HG03280 (cell line): ENCODE measurements around the gene WSB1.
"Not testable (repeated sequence)": the region's sequence is repeated elsewhere in the genome, so short reads cannot be mapped to it uniquely, and the experiment has no call there.

Experiments used
- ATAC-seq: cut with Tn5 transposase; IDR thresholded peaks from one replicate; pipeline ENCODE4 v1.9.1; 2021; ENCODE audit warnings: mild to moderate bottlenecking, moderate library complexity; ENCODE audit not compliant: unreplicated experiment

The WSB1 gene

DNA sequence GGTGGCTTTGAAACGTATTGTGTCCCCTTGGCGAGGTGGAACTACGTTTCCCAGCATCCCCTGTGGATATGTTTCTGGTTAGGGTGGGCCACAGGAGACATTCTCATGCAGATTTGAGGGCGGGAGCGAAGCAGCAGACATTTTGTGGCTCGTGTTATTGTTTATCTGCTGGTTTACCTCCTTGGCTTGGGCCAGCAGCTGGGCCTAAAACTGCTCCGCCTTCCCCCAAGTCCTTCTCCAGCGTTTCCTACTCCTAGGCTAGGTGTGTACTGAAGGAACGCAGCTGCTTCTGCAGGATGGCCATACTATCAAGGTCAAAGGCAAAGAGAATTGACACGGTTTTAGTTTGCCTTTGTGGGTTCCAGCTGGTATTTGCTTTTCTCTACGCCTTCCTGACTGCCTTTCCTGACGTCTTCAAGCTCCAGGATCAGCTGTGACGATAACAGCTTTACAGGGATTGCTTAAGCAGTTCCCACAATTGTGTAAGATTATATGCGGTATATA, 17.2 kb upstream of the WSB1 start:
- no peak for ATAC-seq

DNA sequence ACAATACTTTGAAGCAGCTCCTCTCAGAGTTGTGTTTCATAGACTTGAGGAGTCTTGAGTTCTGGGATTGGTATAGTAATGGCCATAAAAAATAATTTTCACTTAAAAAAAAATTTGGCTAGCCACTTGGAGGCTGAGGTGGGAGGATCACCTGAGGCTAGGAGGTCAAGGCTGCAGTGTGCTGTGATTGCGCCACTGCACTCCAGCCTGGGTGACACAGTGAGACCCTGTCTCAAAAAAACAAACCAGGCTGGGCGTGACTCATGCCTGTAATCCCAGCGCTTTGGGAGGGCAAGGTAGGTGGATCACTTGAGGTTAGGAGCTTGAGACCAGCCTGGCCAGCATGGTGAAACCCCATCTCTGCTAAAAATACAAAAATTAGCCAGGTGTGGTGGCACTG, 14.8 kb upstream of the WSB1 start:
- not testable (repeated sequence) for ATAC-seq

DNA sequence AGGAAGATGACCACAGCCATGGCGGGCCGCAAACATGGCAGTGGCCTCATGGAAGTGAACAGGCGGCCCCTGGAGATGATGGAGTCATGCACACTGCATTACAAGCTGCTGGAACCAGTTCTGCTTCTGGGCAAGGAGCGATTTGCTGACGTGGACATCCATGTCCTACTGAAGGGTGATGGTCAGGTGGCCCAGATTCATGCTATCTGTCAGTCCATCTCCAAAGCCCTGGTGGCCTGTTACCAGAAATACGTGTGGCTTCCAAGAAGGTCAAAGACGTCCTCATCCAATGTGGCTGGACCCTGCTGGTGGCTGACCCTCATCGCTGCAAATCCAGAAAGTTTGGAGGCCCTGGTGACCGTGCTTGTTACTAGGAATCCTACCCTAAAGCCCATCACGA, 13.4 kb upstream of the WSB1 start:
- no peak for ATAC-seq

DNA sequence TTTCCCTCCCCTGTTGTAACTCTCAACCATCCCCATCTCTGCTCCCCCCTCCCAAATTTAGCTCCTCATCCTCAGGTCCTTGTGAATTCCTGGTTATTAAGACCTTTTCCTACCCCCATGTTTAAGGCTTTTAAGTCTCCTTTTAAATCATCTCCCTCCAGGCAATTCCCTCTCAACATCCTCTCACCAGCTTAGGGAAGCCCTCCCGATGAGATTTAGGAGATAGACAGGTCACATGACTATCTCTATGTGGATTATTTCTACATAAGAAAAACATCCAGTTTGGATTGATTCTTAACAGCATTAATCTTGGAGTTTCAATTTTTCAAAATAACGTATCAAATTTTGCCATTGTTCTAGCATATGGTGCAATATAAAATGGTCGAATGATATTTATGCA, 12.5 kb upstream of the WSB1 start:
- ATAC-seq: no peak

DNA sequence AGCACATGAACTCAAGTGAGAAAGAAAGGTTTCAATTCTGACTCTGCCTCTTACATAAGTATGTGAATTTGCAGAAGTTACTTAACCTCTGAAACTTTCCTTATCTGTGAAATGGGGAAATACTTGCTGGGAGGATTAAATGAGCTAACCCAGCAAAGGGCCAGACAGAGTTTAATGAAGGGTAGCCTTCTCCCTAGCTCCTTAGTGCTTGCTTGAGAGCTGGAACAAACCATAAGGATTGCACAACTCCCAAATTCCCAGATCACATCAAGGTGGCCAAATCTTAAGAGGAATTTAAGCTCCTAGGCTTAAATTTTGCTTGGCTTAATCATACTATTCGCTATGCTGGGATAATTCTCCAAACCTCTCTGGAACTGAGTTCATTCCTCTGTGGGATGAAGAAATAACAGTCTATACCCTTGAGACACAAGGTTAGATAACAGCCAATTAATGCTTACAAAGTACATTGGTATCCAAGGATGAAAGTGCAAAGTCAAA, 11.8 kb upstream of the WSB1 start:
- peak; percentile 75 for ATAC-seq

DNA sequence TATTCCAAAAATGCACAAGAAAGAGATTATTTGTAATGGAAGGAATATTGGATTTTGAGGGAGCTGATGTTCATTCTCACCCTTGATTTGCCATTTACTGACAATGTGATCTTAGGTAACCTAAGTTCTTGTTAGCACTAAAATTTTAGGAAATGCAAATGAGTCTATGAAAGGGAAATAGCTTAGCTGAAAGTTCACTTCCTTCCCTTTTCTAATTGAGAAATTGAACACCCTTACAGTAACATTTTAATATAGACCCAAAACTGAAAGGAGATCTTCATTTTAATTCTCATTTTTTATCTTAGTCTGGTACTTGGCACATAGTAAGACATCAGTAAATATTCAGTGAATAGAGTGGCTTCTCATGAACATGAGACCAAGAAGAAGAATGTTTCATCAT, 10.9 kb upstream of the WSB1 start:
- ATAC-seq: no peak

DNA sequence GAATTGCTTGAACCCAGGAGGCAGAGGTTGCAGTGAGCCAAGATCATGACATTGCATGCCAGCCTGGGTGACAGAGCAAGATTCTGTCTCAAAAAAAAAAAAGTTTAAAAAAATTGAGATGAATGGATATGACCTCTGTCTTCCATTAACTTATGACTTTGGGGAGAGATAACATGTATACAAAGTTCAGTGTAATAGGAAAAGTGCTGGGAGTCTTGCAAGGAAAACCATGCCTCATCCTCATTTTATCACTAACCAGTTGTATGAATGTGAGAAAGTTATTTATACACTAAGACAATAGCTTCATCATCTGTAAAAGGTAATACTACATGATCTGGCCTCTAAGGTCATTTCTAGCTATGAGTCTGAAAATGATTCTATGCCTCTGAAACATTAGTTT, 10.2 kb upstream of the WSB1 start:
- ATAC-seq: no peak

DNA sequence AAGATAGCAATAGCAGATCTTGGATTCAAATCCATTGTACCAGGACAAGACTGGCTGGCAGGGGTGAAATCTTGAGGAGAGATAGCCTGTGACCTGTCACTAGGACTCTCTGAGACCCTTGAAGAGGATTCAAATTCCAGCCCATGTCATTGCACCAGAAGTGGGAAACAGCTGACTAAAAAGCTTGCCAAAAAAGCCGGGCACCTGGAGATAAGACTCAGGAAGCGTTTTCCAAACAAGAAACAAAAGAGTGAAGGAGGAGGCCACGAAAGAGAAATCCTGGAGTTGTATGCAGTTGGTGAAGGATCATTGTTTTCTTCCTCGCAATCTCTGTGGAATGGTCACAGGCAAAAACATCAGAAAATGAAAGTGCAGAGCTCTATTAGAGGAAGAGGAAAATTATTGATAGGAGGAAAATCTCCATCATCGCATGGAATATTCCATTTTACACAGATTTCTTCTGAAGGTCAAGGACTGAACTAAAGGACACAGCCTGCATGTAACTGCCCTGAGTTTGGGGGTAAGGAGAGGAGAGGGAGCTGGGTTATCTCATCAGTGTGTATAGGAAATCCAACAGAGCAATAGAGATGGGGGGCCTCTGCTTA, 9.0 kb upstream of the WSB1 start:
- no peak for ATAC-seq

DNA sequence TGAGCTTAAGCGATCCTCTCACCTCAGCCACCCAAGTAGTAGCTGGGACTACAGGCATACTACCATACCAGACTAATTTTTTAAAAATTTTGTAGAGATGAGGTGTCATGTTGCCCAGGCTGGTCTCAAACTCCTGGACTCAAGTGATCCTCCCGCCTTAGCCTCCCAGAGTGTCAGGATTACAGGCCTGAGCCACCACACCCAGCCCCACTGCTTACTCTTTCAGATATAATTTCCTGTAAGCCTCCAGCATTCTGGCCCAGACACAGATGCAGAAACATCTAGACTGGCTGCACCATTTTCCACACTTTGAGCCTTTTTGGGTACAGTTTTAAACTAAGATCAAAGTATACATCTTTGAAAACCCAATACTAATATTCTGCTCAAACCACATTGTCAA, 8.4 kb upstream of the WSB1 start:
- no peak for ATAC-seq

DNA sequence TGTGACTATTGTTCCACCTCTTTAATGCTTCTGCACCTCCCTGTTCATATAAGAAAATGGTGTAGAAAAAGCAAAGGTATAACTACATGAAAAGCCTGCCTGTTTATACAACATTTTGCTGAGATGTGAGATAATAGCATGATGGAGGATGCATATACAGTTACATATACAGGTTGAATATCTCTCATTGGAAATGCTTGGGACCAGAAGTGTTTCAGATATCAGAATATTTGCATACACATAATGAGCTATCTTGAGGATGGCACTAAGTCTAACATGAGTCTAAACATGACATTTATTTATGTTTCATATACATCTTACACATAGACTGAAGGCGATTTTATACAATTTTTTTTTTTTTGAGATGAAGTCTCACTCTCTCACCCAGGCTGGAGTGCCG, 5.7 kb upstream of the WSB1 start:
- no peak for ATAC-seq

DNA sequence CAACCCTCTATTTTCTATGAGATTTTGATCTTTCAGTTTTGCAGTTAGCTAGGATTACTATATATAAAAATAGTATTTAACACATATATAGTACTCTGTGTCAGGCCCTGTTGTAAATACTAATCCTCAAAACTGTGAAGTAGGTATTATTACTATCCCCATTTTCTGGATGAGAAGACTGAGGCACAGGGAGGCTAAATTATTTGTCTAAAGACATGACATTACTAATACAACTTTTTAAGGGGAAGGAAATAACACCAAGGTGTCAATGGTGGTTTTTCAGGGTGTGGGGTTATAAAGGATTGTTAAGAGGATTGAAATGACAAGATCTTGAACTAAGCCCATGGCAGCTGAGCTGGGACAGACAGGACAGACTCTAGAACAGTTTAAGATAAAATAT, 4.1 kb upstream of the WSB1 start:
- no peak for ATAC-seq

DNA sequence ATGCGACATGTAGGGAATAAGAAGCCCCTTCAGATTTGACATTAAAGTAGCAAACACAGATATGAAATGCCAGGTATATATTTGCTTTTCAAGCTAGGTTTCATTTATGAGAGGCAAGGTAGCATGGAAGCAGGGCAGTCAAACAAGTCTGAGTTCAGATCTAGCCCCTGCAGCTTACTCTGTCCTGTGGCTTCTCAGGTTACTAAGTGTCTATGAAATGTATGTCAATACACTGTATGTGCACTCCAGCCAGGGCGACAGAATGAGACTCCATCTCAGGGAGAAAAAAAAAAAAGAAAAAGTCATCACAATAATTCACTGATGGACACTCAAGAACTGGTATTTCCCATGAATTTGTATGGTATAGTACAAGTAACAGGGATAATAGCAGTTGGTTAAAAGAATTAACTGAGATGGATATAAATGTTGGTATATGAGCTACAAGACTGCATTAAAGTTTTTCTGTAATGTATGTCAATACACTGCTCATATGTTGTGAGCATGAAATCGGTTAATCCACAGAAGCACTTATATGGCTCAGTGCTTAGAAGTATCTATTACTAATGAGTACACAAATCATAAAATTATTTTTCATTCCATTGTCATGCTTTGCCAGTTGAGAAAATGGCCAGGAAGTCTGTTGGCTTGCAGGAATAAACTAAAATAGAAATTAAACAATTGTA, 2.9 kb upstream of the WSB1 start:
- ATAC-seq: no peak

DNA sequence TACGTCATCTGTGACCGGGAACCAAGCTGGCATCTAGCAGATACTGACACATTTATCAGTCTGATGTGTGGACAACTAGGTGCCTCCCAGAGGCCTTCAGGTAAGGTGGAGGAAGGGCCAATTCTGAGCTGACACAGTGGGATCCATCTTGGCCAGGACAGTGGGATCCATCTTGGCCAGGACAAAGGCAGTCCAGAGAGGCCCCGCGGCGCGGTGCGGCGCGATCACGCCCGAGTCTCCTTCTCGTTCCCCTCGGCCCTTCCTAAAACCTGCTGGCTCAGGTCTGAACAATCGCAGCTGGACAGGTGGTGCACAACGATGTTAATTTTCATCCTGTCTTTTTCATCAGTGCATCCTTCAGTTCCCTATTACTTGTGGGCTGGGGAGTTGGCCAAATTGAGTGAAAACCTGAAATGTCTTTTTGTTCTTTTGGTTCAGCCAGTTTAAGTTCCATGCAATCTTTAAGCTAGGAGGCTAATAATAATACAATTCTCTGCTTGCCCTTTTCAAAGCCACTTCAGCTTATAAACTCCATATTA, 486 bp upstream of the WSB1 start:
- ATAC-seq: no peak

DNA sequence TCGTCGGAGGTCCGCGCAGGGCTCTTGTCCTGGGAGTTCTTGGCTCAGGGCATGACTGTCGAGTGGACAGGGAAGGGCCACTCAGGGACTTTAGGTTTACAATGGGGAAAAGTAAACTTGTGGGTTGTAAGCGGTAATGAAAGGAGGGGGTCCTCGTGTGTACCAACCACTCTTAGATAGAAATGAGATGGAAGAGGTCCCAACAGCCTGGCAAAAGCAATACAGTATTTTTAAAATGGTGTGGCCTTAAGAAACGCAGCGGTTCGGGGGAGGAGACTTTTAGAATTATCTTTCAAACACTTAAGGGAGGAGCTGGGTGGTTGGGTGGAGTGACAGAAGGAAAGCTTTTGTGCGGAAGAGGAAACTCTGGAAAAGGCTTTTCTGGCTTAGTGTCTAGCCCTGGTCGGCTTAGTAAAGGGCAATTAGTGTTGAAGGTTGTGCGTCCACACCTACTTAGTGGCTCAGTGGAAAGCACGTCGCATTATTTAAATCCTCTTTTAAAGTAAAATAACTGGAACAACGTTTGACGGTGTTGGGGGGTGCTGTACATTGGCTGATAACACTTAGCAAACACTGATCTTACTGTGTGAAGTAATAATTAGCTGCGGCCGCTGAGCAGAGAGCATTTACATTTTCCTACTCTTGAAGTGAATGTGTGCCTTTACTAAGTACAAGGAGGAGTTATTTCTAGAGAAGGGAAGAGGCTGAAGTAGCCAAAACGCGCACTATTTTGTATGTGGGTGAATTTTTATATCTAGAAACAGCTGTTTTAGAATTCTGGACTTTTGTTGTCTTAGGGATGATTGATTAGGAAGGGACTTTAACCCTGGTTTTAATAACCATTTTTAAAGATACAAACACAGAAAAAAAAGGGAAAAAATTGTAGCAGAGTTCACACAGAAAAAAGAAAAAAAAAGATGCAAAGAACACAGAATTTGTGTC, 1.0 kb downstream of the WSB1 start:
- peak; percentile 25 for ATAC-seq

DNA sequence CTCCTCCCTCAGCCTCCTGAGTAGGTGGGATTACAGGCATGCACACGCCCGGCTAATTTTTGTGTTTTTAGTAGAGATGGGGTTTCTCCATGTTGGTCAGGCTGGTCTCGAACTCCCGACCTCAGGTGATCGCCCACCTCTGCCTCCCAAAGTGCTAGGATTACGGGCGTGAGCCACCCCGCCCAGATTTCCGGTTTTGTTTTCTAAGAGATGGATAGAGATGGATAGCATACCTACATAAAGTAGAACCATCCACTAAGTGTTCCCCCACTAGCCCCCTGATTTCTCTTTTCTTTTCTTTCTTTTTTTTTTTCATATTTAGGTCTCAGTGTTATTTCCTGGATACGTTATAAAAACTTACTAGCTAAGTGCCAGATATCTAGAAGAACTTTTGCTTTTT, 2.0 kb downstream of the WSB1 start:
- no peak for ATAC-seq

DNA sequence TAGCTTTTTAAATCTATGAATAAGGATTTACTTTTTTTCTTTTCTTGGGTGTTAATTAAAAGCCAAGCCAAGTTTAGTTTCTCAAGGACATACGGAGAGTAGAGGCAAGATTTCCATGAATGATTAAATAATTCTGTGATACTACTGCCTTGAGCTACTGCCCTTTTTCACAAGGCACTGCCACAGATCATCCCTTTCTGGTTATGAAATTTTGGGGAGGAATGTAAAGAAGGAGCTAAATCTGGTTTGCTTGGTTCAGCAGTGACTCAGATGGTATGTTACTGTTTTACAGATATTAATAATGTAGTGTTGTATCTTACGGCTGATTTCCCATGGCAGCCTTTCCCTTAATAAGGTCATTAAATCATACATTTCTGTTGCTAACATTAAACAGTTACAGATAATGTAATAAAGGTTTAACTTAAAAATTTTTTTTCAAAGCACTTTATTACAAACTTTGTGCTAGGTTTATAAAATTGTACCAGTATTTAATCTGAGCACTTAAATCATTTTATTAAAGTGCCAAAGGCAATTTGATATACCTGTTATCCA, 2.6 kb downstream of the WSB1 start:
- no peak for ATAC-seq

DNA sequence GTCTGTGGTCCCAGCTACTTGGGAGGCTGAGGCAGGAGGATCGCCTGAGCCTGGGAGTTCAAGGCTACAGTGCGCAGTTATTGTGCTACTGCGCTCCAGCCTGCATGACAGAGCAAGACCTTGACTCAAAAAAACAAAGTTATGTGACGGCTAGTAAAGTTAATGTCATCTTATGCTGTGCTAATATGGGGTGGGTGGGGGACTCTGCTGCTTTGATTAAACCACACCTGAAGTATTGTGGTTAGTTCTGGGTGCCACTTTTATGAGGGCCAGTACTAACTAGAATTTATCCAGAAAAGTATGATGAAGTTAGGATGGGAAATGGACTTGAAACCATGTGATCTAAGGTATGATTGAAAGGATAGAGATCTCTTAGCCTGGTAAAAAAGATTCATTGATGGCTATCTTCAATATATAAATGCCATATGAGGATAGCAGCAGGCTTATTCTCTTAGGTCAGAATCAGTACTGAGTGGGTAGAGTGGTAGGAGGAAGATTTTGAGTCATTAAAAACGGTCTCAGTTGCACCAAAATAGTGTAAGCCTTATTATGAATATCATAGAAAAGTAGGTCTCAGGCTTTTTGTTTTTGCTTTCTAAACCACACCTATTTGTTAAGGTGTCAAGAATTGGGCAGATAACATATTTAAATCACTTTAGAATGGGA, 5.6 kb downstream of the WSB1 start:
- no peak for ATAC-seq

DNA sequence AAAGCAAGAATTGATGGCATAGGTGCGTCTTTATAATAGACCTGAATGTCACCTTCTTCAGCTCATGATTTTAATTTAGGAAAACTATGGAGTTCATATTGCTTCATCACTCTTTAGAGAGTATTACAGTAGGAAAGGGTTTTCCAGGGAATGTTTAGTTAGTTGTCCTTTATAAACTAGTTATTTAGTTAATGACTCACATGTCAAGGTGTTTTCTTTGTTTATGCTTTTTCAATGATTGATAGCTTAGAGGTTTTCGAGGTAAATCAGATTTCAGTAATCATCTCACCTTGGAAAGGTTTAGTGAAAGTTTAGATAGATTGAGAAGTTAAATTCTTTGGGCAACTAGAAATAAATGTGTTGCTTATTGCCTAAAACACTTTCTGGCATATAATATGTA, 9.8 kb downstream of the WSB1 start:
- ATAC-seq: no peak

DNA sequence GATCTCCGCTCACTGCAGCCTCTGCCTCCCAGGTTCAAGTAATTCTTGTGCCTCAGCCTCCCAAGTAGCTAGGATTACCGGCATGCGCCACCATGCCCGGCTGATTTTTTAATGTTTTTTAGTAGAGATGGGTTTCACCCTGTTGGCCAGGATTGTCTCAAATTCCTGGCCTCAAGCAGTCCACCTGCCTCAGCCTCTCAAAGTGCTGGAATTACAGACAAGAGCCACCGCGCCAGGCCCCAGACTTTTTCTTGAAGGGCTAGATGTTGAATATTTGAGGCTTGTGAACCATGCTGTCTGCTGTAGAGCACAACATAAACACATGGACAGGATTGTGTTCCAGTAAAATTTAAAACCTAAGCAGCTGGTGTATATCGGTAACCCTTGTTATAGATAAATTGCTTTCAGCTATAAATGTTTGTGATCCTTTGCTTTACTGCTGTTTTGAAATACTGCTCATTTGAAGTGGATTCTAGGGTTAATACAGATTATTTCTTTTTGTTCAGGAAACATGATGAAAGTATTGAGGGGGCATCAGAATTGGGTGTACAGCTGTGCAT, 12.4 kb downstream of the WSB1 start:
- ATAC-seq: no peak

DNA sequence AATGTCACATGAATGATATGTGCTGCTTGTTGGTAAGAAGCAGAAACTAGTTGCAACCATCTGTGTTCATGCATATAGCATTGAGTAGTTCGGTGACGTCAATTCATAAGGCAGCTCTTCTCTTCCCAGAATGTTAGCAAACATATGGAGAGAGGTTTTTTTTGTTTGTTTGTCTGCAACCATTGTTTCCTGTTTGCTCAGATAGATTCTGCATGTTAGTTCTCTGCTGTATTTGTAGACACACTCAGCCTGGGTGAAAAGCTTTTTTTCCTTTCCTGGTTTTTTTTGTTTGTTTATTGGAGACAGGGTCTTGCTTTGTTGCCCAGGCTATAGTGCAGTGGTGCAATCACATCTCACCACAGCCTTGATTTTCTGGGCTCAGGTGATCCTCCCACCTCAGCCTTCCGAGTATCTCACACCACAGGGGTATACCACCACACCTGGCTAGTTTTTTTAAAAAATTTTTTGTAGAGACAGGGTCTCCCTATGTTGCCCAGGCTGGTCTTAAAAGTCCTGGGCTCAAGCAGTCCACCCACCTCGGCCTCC, 16.7 kb downstream of the WSB1 start:
- ATAC-seq: no peak
